LHCN-M2 (cell line): ENCODE results near the gene GTF2IRD1. TPM values are rescaled to one million over a fixed set of nuclear protein-coding genes. Genes with fewer than 3 reads are reported as not detected.
"Not testable (repeated sequence)": the region's sequence is repeated elsewhere in the genome, so short reads cannot be mapped to it uniquely, and the experiment has no call there.

Experiments
- DNase-seq: peaks from one replicate; pipeline ENCODE4 v3.0.0-alpha.2; 2012; ENCODE audit warnings: low read depth
- total RNA-seq: library from RNA; depleted of rRNA; stranded (reverse); fragments of >200 nt; gene quantifications from 2 replicates; pipeline ENCODE4 v1.2.3, GENCODE V29; 2014; rRNA removed

The GTF2IRD1 gene
- total RNA-seq, 1 experiment from 2014 or later: 18.1 TPM

- DNase-seq: not testable (repeated sequence)
Observed at GRCh38 chr7:74651133-74651504, 197.4 kb downstream of the GTF2IRD1 start.

Other genes with a start within 250 kb of the GTF2IRD1 start
- gene LAT2, start 243.9 kb upstream of the GTF2IRD1 start, total RNA-seq: 0.23 and 3.6 TPM in 2 replicates
- 85.3 and 99.9 TPM in 2 replicates for gene RFC2, start 199.5 kb upstream of the GTF2IRD1 start, total RNA-seq
- 37.1 and 39.4 TPM in 2 replicates for gene CLIP2, start 164.5 kb upstream of the GTF2IRD1 start, total RNA-seq
- 144 and 180 TPM in 2 replicates for gene GTF2I, start 203.8 kb downstream of the GTF2IRD1 start, total RNA-seq